SKM-1 treated with dmso at 0.1 percent for 144 hours (cell line): ENCODE data around the gene FGFR3.

ENCODE experiments used
- DNase-seq: peaks from one replicate; lab custom pipeline; 2025; ENCODE audit not compliant: unreplicated experiment; lab: John Stamatoyannopoulos, UW

The FGFR3 gene

GRCh38 chr4:1792832-1793495 is at the start of gene FGFR3:
Gene FGFR3, plus strand, starts transcription at chr4:1793293. Its CDS starts 642 bp downstream, at chr4:1793935.
- DNase-seq: no peak

GRCh38 chr4:1743551-1743950 is 49.5 kb upstream of the FGFR3 start:
- no peak for DNase-seq

- DNase-seq: no peak
Observed at GRCh38 chr4:1743975-1744374, 49.1 kb upstream of the FGFR3 start.

GRCh38 chr4:1744552-1744951 is 48.5 kb upstream of the FGFR3 start:
- DNase-seq: no peak

- DNase-seq: no peak
Observed at GRCh38 chr4:1745165-1745564, 47.9 kb upstream of the FGFR3 start.

- DNase-seq: no peak
Observed at GRCh38 chr4:1745697-1746096, 47.4 kb upstream of the FGFR3 start.

- DNase-seq: peak; percentile 77
Observed at GRCh38 chr4:1746265-1746691, 46.8 kb upstream of the FGFR3 start.

GRCh38 chr4:1746919-1747602 is 46.0 kb upstream of the FGFR3 start:
- no peak for DNase-seq

GRCh38 chr4:1747603-1747967 is 45.5 kb upstream of the FGFR3 start:
- no peak for DNase-seq

- DNase-seq: peak; percentile 84
Observed at GRCh38 chr4:1748465-1748995, 44.6 kb upstream of the FGFR3 start.

GRCh38 chr4:1749370-1749769 is 43.7 kb upstream of the FGFR3 start:
- DNase-seq: no peak

- no peak for DNase-seq
Observed at GRCh38 chr4:1749826-1750225, 43.3 kb upstream of the FGFR3 start.

GRCh38 chr4:1750381-1751154 is 42.5 kb upstream of the FGFR3 start:
- no peak for DNase-seq

GRCh38 chr4:1751155-1751918 is 41.8 kb upstream of the FGFR3 start:
- no peak for DNase-seq

- no peak for DNase-seq
Observed at GRCh38 chr4:1751919-1752283, 41.2 kb upstream of the FGFR3 start.

GRCh38 chr4:1752284-1753041 is 40.6 kb upstream of the FGFR3 start:
- DNase-seq: no peak

GRCh38 chr4:1753294-1753696 is 39.8 kb upstream of the FGFR3 start:
- no peak for DNase-seq

GRCh38 chr4:1753697-1754311 is 39.3 kb upstream of the FGFR3 start:
- no peak for DNase-seq

GRCh38 chr4:1754336-1754735 is 38.8 kb upstream of the FGFR3 start:
- no peak for DNase-seq

GRCh38 chr4:1755297-1755696 is 37.8 kb upstream of the FGFR3 start:
- DNase-seq: no peak
